Activated CD4-positive, alpha-beta T cell treated with anti-CD3 and anti-CD28 coated beads, Interleukin-2, amount 50 U/mL, for 4 hours (primary cell): ENCODE measurements around the gene APP.

Experiments used
- DNase-seq, 2 experiments: peaks; one replicate each; pipeline ENCODE4 v3.0.0-alpha.2; 2020

APP gene

GRCh38 chr21:25857308-25858074 lies 313.1 kb downstream of the APP start:
- DNase-seq, result no peak

GRCh38 chr21:25855576-25855975 lies 315.0 kb downstream of the APP start:
- DNase-seq, result no peak

GRCh38 chr21:25850126-25850842 lies 320.3 kb downstream of the APP start:
- DNase-seq, result no peak

GRCh38 chr21:25848309-25848708 lies 322.3 kb downstream of the APP start:
- no peak for DNase-seq

- DNase-seq, result no peak
Observed at GRCh38 chr21:25845729-25846256, 324.8 kb downstream of the APP start.

- DNase-seq, result no peak
Observed at GRCh38 chr21:25842925-25843324, 327.6 kb downstream of the APP start.

GRCh38 chr21:25838809-25839208 lies 331.8 kb downstream of the APP start:
- no peak for DNase-seq

GRCh38 chr21:25837533-25838265 lies 332.9 kb downstream of the APP start:
- no peak for DNase-seq

GRCh38 chr21:25836396-25836795 lies 334.2 kb downstream of the APP start:
- no peak for DNase-seq

- no peak for DNase-seq
Observed at GRCh38 chr21:25834381-25834780, 336.2 kb downstream of the APP start.

- no peak for DNase-seq
Observed at GRCh38 chr21:25831300-25831960, 339.1 kb downstream of the APP start.
